HEK293 (cell line): ENCODE data around the gene DRP2.

Experiments used
- HOXA7 ChIP-seq: sonication (generic); formaldehyde crosslinking; IDR thresholded peaks from 2 replicates; pipeline ENCODE4 v1.8.1; 2022; ENCODE audit warnings: missing genetic modification reagents, borderline replicate concordance
- ZNF175 ChIP-seq: fragments of 450-650 bp; formaldehyde crosslinking; IDR thresholded peaks from 2 replicates; pipeline ENCODE4 v1.5.1; 2016; ENCODE audit warnings: missing biosample characterization, missing genetic modification characterization
- ZNF214 ChIP-seq: fragments of 450-650 bp; formaldehyde crosslinking; IDR thresholded peaks from 2 replicates; pipeline ENCODE4 v1.5.1; 2017; ENCODE audit warnings: missing biosample characterization, mild to moderate bottlenecking, missing genetic modification characterization, borderline replicate concordance
- ZNF274 ChIP-seq, 2 experiments: fragments of 200-500 bp in 1 of 2; fragments of 450-650 bp in 1 of 2; sonication (Bioruptor generic) in 1 of 2; formaldehyde crosslinking in 1 of 2; IDR thresholded peaks; 2 replicates each; pipeline versions ENCODE4 v1.5.1 to v1.6.1; 2014 to 2016; ENCODE audit warnings: borderline replicate concordance in 1 of 2, inconsistent platforms in 1 of 2, low read length in 1 of 2, missing biosample characterization in 1 of 2, missing genetic modification characterization in 1 of 2
- ZNF416 ChIP-seq: fragments of 450-650 bp; formaldehyde crosslinking; IDR thresholded peaks from 2 replicates; pipeline ENCODE4 v1.5.1; 2016; ENCODE audit warnings: missing biosample characterization, missing genetic modification characterization
- ZNF529 ChIP-seq: fragments of 450-650 bp; formaldehyde crosslinking; IDR thresholded peaks from 2 replicates; pipeline ENCODE4 v1.5.1; 2017; ENCODE audit warnings: missing genetic modification characterization, missing biosample characterization; ENCODE audit not compliant: insufficient replicate concordance
- ZNF792 ChIP-seq: fragments of 450-650 bp; formaldehyde crosslinking; IDR thresholded peaks from 2 replicates; pipeline ENCODE4 v1.5.1; 2016; ENCODE audit warnings: missing biosample characterization, missing genetic modification characterization
- ZXDB ChIP-seq: fragments of 450-650 bp; formaldehyde crosslinking; IDR thresholded peaks from 2 replicates; pipeline ENCODE4 v1.5.1; 2016; ENCODE audit warnings: missing biosample characterization, missing genetic modification characterization
- TF ChIP-seq, protein P1 (sequence below): fragments of 450-650 bp; formaldehyde crosslinking; IDR thresholded peaks from 2 replicates; pipeline ENCODE4 v1.5.1; 2017; ENCODE audit warnings: missing biosample characterization, missing genetic modification characterization
- TF ChIP-seq, protein P2 (sequence below): fragments of 450-650 bp; formaldehyde crosslinking; IDR thresholded peaks from 2 replicates; pipeline ENCODE4 v1.5.1; 2016; ENCODE audit warnings: missing biosample characterization, missing genetic modification characterization
- TF ChIP-seq, protein P3 (sequence below): fragments of 450-650 bp; formaldehyde crosslinking; IDR thresholded peaks from 2 replicates; pipeline ENCODE4 v1.5.1; 2016; ENCODE audit warnings: missing biosample characterization, missing genetic modification characterization, borderline replicate concordance
- TF ChIP-seq, protein P4 (sequence below): fragments of 450-650 bp; formaldehyde crosslinking; IDR thresholded peaks from 2 replicates; pipeline ENCODE4 v1.5.1; 2016; ENCODE audit warnings: missing biosample characterization, missing genetic modification characterization
- TF ChIP-seq, protein P5 (sequence below): fragments of 450-650 bp; formaldehyde crosslinking; IDR thresholded peaks from 2 replicates; pipeline ENCODE4 v1.5.1; 2016; ENCODE audit warnings: missing biosample characterization, missing genetic modification characterization
- TF ChIP-seq, protein P6 (sequence below): fragments of 450-650 bp; formaldehyde crosslinking; IDR thresholded peaks from 2 replicates; pipeline ENCODE4 v1.5.1; 2017; ENCODE audit warnings: missing biosample characterization, missing genetic modification characterization

DNA sequence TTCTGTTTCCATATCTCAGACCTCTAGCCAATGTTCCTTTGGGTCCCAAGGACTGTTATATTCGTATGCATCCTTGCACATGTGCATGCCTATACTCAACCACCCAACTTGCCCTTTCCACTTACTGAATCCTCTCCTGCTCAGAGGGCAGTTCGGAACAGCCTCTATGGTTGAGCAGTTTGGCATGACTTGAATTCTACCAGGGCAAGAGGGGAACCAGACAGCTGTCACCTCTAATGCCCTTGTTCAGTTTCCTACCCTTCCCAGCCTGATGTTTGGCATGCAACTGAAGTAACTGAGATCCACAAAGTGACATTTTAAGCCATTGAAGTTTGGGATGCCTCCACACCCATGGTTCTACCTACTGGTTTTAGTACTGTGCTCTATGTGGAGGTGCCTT is 17.5 kb downstream of the DRP2 start:
- TF ChIP-seq, protein P1, sequence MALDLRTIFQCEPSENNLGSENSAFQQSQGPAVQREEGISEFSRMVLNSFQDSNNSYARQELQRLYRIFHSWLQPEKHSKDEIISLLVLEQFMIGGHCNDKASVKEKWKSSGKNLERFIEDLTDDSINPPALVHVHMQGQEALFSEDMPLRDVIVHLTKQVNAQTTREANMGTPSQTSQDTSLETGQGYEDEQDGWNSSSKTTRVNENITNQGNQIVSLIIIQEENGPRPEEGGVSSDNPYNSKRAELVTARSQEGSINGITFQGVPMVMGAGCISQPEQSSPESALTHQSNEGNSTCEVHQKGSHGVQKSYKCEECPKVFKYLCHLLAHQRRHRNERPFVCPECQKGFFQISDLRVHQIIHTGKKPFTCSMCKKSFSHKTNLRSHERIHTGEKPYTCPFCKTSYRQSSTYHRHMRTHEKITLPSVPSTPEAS (tag by site-specific recombination) = no peak
- TF ChIP-seq, protein P2, sequence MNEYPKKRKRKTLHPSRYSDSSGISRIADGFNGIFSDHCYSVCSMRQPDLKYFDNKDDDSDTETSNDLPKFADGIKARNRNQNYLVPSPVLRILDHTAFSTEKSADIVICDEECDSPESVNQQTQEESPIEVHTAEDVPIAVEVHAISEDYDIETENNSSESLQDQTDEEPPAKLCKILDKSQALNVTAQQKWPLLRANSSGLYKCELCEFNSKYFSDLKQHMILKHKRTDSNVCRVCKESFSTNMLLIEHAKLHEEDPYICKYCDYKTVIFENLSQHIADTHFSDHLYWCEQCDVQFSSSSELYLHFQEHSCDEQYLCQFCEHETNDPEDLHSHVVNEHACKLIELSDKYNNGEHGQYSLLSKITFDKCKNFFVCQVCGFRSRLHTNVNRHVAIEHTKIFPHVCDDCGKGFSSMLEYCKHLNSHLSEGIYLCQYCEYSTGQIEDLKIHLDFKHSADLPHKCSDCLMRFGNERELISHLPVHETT = no peak
- TF ChIP-seq, protein P3, sequence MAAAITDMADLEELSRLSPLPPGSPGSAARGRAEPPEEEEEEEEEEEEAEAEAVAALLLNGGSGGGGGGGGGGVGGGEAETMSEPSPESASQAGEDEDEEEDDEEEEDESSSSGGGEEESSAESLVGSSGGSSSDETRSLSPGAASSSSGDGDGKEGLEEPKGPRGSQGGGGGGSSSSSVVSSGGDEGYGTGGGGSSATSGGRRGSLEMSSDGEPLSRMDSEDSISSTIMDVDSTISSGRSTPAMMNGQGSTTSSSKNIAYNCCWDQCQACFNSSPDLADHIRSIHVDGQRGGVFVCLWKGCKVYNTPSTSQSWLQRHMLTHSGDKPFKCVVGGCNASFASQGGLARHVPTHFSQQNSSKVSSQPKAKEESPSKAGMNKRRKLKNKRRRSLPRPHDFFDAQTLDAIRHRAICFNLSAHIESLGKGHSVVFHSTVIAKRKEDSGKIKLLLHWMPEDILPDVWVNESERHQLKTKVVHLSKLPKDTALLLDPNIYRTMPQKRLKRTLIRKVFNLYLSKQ (tag by site-specific recombination) = no peak
- no peak for TF ChIP-seq ZNF529 (tag by site-specific recombination)
- TF ChIP-seq, protein P4, sequence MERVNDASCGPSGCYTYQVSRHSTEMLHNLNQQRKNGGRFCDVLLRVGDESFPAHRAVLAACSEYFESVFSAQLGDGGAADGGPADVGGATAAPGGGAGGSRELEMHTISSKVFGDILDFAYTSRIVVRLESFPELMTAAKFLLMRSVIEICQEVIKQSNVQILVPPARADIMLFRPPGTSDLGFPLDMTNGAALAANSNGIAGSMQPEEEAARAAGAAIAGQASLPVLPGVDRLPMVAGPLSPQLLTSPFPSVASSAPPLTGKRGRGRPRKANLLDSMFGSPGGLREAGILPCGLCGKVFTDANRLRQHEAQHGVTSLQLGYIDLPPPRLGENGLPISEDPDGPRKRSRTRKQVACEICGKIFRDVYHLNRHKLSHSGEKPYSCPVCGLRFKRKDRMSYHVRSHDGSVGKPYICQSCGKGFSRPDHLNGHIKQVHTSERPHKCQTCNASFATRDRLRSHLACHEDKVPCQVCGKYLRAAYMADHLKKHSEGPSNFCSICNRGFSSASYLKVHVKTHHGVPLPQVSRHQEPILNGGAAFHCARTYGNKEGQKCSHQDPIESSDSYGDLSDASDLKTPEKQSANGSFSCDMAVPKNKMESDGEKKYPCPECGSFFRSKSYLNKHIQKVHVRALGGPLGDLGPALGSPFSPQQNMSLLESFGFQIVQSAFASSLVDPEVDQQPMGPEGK (tag by site-specific recombination) = no peak
- TF ChIP-seq, protein P5, sequence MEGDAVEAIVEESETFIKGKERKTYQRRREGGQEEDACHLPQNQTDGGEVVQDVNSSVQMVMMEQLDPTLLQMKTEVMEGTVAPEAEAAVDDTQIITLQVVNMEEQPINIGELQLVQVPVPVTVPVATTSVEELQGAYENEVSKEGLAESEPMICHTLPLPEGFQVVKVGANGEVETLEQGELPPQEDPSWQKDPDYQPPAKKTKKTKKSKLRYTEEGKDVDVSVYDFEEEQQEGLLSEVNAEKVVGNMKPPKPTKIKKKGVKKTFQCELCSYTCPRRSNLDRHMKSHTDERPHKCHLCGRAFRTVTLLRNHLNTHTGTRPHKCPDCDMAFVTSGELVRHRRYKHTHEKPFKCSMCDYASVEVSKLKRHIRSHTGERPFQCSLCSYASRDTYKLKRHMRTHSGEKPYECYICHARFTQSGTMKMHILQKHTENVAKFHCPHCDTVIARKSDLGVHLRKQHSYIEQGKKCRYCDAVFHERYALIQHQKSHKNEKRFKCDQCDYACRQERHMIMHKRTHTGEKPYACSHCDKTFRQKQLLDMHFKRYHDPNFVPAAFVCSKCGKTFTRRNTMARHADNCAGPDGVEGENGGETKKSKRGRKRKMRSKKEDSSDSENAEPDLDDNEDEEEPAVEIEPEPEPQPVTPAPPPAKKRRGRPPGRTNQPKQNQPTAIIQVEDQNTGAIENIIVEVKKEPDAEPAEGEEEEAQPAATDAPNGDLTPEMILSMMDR = no peak
- TF ChIP-seq ZNF416 (tag by site-specific recombination) = no peak
- no peak for TF ChIP-seq ZNF175 (tag by site-specific recombination)
- TF ChIP-seq ZNF274 (IDR thresholded peaks at IDR 0.05; ENCODE audit: low read length) = no peak
- no peak for TF ChIP-seq ZNF274 (tag by site-specific recombination; IDR thresholded peaks at IDR 0.05; ENCODE audit: borderline replicate concordance)
- TF ChIP-seq ZNF214 (tag by site-specific recombination) = no peak
- TF ChIP-seq, protein P6, sequence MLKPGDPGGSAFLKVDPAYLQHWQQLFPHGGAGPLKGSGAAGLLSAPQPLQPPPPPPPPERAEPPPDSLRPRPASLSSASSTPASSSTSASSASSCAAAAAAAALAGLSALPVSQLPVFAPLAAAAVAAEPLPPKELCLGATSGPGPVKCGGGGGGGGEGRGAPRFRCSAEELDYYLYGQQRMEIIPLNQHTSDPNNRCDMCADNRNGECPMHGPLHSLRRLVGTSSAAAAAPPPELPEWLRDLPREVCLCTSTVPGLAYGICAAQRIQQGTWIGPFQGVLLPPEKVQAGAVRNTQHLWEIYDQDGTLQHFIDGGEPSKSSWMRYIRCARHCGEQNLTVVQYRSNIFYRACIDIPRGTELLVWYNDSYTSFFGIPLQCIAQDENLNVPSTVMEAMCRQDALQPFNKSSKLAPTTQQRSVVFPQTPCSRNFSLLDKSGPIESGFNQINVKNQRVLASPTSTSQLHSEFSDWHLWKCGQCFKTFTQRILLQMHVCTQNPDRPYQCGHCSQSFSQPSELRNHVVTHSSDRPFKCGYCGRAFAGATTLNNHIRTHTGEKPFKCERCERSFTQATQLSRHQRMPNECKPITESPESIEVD (tag by site-specific recombination) = no peak
- TF ChIP-seq ZNF792 (tag by site-specific recombination) = no peak
- TF ChIP-seq HOXA7 (CRISPR knock-in tag) = no peak
- no peak for TF ChIP-seq ZXDB (tag by site-specific recombination)
